HG03521 (cell line): ENCODE measurements around the gene RTKN.
A peak's percentile ranks its signal among the peaks of the same experiment; 100 is the strongest.
"Not testable (repeated sequence)": the region's sequence is repeated elsewhere in the genome, so short reads cannot be mapped to it uniquely, and the experiment has no call there.

Source experiments
- ATAC-seq: cut with Tn5 transposase; IDR thresholded peaks from one replicate; pipeline ENCODE4 v1.9.1; 2021; ENCODE audit warnings: mild to moderate bottlenecking, moderate library complexity; ENCODE audit not compliant: unreplicated experiment

RTKN gene

GRCh38 chr2:74441690-74442482, at the start of gene RTKN:
Gene RTKN (minus strand): TSS chr2:74441937. CDS start chr2:74441816, 121 bp downstream.
- ATAC-seq = no peak

- no peak for ATAC-seq
Measured at GRCh38 chr2:74489906-74490305, 48.2 kb upstream of the RTKN start.

GRCh38 chr2:74488643-74489481, 47.1 kb upstream of the RTKN start:
- no peak for ATAC-seq

GRCh38 chr2:74486141-74486540, 44.4 kb upstream of the RTKN start:
- no peak for ATAC-seq

GRCh38 chr2:74483675-74484164, 42.0 kb upstream of the RTKN start:
- not testable (repeated sequence) for ATAC-seq

GRCh38 chr2:74482801-74483674, 41.3 kb upstream of the RTKN start, which contains the start of the genes CCDC142 and TTC31:
Gene CCDC142 (minus strand): TSS chr2:74482998. CDS start chr2:74482837, 161 bp downstream.
Gene TTC31 (plus strand): TSS chr2:74483081. CDS start chr2:74483096, 15 bp downstream.
- peak; percentile 74 for ATAC-seq

GRCh38 chr2:74481961-74482800, 40.4 kb upstream of the RTKN start:
- peak; percentile 37 for ATAC-seq

- no peak for ATAC-seq
Measured at GRCh38 chr2:74481431-74481830, 39.7 kb upstream of the RTKN start.

GRCh38 chr2:74474899-74475298, 33.2 kb upstream of the RTKN start:
- ATAC-seq = no peak

- no peak for ATAC-seq
Measured at GRCh38 chr2:74474481-74474880, 32.7 kb upstream of the RTKN start.

- no peak for ATAC-seq
Measured at GRCh38 chr2:74472945-74473258, 31.2 kb upstream of the RTKN start.

GRCh38 chr2:74472086-74472944, 30.6 kb upstream of the RTKN start, which contains the start of gene MRPL53:
Gene MRPL53 (minus strand): TSS chr2:74472680. CDS start chr2:74472660, 20 bp downstream.
- peak; percentile 82 for ATAC-seq

GRCh38 chr2:74471332-74472065, 29.8 kb upstream of the RTKN start:
- no peak for ATAC-seq

- not testable (repeated sequence) for ATAC-seq
Measured at GRCh38 chr2:74470742-74471141, 29.0 kb upstream of the RTKN start.

GRCh38 chr2:74464406-74464805, 22.7 kb upstream of the RTKN start:
- no peak for ATAC-seq

GRCh38 chr2:74462786-74463105, 21.0 kb upstream of the RTKN start:
- no peak for ATAC-seq

- no peak for ATAC-seq
Measured at GRCh38 chr2:74462054-74462785, 20.5 kb upstream of the RTKN start.
